ENCODE results near the gene NCK1. TPM values are rescaled to one million over a fixed set of nuclear protein-coding genes. Genes with fewer than 3 reads are reported as not detected.

NCK1 gene
- total RNA-seq, 1 donor from 2014 or later: 55.5 TPM

- DNase-seq: no peak
These were observed 46.3 kb downstream of the NCK1 start for GRCh38 chr3:136908297-136908696.

- no peak for DNase-seq
These were observed 47.2 kb downstream of the NCK1 start for GRCh38 chr3:136909187-136909586.

GRCh38 chr3:136910697-136911096 lies 48.7 kb downstream of the NCK1 start:
- DNase-seq: no peak

GRCh38 chr3:136913168-136913567 lies 51.2 kb downstream of the NCK1 start:
- no peak for DNase-seq

- no peak for DNase-seq
These were observed 52.7 kb downstream of the NCK1 start for GRCh38 chr3:136914739-136915138.

- DNase-seq: no peak
These were observed 54.2 kb downstream of the NCK1 start for GRCh38 chr3:136916223-136916622.

- no peak for DNase-seq
These were observed 58.0 kb downstream of the NCK1 start for GRCh38 chr3:136919799-136920580.

GRCh38 chr3:136920904-136921611 lies 59.0 kb downstream of the NCK1 start:
- DNase-seq: no peak

GRCh38 chr3:136925425-136926190 lies 63.6 kb downstream of the NCK1 start:
- no peak for DNase-seq

- no peak for DNase-seq
These were observed 66.2 kb downstream of the NCK1 start for GRCh38 chr3:136928240-136928639.

- peak; percentile 30 for DNase-seq
These were observed 68.1 kb downstream of the NCK1 start for GRCh38 chr3:136929977-136930670.

- no peak for DNase-seq
These were observed 69.6 kb downstream of the NCK1 start for GRCh38 chr3:136931606-136932005.

GRCh38 chr3:136932523-136932922 lies 70.5 kb downstream of the NCK1 start:
- DNase-seq: no peak

GRCh38 chr3:136932978-136933772 lies 71.2 kb downstream of the NCK1 start:
- no peak for DNase-seq

GRCh38 chr3:136937175-136937574 lies 75.2 kb downstream of the NCK1 start:
- no peak for DNase-seq

- no peak for DNase-seq
These were observed 75.8 kb downstream of the NCK1 start for GRCh38 chr3:136937851-136938250.

GRCh38 chr3:136938334-136938733 lies 76.3 kb downstream of the NCK1 start:
- DNase-seq: no peak

GRCh38 chr3:136939489-136939888 lies 77.5 kb downstream of the NCK1 start:
- DNase-seq: no peak

- DNase-seq: no peak
These were observed 80.8 kb downstream of the NCK1 start for GRCh38 chr3:136942803-136943202.

GRCh38 chr3:136943436-136943835 lies 81.4 kb downstream of the NCK1 start:
- DNase-seq: no peak

- DNase-seq: no peak
These were observed 85.0 kb downstream of the NCK1 start for GRCh38 chr3:136946978-136947377.

GRCh38 chr3:136947477-136947876 lies 85.5 kb downstream of the NCK1 start:
- no peak for DNase-seq

All from skin of body (tissue), 2 donors.